Neural cell (in vitro differentiated cells): Measurements from ENCODE around the gene KRT2.

ENCODE experiments used
- CTCF ChIP-seq: fragments of 450-650 bp; IDR thresholded peaks from 2 replicates; pipeline ENCODE4 v1.5.1; 2014; ENCODE audit warnings: antibody characterized with exemption, mild to moderate bottlenecking, moderate library complexity; ENCODE audit not compliant: poor library complexity, severe bottlenecking
- EP300 ChIP-seq: fragments of 450-650 bp; conservative IDR thresholded peaks from 2 replicates; pipeline ENCODE4 v1.6.1; 2014; ENCODE audit warnings: antibody characterized with exemption, mild to moderate bottlenecking, moderate library complexity; ENCODE audit not compliant: poor library complexity, severe bottlenecking
- EZH2 ChIP-seq: fragments of 200-600, 300-800 bp; shearing (Covaris generic), sonication (generic); IDR thresholded peaks from 2 replicates; pipeline ENCODE4 v1.6.1; 2014; ENCODE audit warnings: antibody characterized with exemption, low read length, borderline replicate concordance, mild to moderate bottlenecking; ENCODE audit not compliant: insufficient read depth, poor library complexity, severe bottlenecking
- REST ChIP-seq: IDR thresholded peaks from 2 replicates; pipeline ENCODE4 v1.6.1; 2012; ENCODE audit warnings: borderline replicate concordance

- no peak for TF ChIP-seq EZH2
- no peak for TF ChIP-seq CTCF
- no peak for TF ChIP-seq EP300
- no peak for TF ChIP-seq REST
Observed at GRCh38 chr12:52603314-52603713, 48.7 kb downstream of the KRT2 start.
